ENCODE results near the gene OR9K2.

- TF ChIP-seq CTCF (IDR thresholded peaks at IDR 0.05), result no peak
- TF ChIP-seq POLR2A (IDR thresholded peaks at IDR 0.05), result no peak
Measured at GRCh38 chr12:55171445-55171844, 45.2 kb downstream of the OR9K2 start.

Data from testis (tissue), 2 donors.